Prostate gland (tissue), 2 donors: ENCODE data around the gene IFITM10.

ENCODE experiments used
- CTCF ChIP-seq, 4 experiments: fragments of 200-600 bp in 2 of 4; fragments of 450-650 bp in 2 of 4; sonication (generic) in 2 of 4; IDR thresholded peaks; 1 replicate in 3 of 4; 2 replicates in 1 of 4; pipeline ENCODE4 v1.5.1; 2016 to 2019; ENCODE audit warnings: antibody characterized with exemption in 4 of 4, mild to moderate bottlenecking in 2 of 4, moderate library complexity in 2 of 4
- POLR2A ChIP-seq: fragments of 450-650 bp; IDR thresholded peaks from one replicate; pipeline ENCODE4 v1.6.1; 2016; ENCODE audit warnings: antibody characterized with exemption, mild to moderate bottlenecking
- POLR2AphosphoS5 ChIP-seq: sonication (generic); formaldehyde crosslinking; IDR thresholded peaks from one replicate; pipeline ENCODE4 v1.6.1; 2017; ENCODE audit warnings: antibody characterized with exemption

DNA sequence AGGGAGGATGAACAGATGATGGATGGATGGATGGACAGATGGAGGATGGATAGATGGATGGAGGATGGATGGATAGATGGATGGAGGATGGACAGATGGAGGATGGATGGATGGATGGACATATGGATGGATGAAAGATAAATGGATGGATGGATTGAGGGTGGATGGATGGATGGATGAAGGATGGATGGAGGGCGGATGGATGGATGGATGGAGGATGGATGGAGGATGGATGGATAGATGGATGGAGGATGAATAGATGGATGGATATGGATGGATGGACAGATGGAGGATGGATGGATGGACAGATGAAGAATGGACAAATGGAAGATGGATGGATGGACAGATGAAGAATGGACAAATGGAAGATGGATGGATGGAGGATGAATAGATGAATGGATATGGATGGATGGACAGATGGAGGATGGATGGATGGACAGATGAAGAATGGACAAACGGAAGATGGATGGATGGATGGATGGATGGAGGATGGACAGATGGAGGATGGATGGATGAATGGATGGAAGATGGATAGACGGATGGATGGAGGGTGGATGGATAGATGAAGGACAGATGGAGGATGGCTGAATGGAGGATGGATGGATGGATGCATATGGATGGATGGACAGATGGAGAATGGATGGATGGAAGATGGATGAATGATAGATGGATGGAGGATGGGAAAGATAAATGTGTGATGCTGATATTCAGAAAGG, 7.4 kb downstream of the IFITM10 start:
- TF ChIP-seq CTCF (IDR thresholded peaks at IDR 0.05) (no peak), POLR2AphosphoS5 (no peak), POLR2A (no peak)
